ENCODE data around the gene SUPT5H. TPM values are rescaled to one million over a fixed set of nuclear protein-coding genes. Genes with fewer than 3 reads are reported as not detected.
A peak's percentile ranks its signal among the peaks of the same experiment; 100 is the strongest.

Gene SUPT5H
- total and polyA plus RNA-seq, 10 of the 15 experiments (the other 5 are each of a cell fraction or from before 2014, with no cell fraction given), result 27.2 to 194 (median 83.6) TPM

- TF ChIP-seq IRF5 (IDR thresholded peaks at IDR 0.05; ENCODE audit: borderline replicate concordance) (no peak), POLR2AphosphoS5 (IDR thresholded peaks at IDR 0.05; ENCODE audit: low read length) (peak; percentile 60), ZNF217 (IDR thresholded peaks at IDR 0.05) (0 out of 2 replicates have a peak, but pooled peaks have one; percentile 36), DPF2 (IDR thresholded peaks at IDR 0.05) (0 out of 2 replicates have a peak, but pooled peaks have one; percentile 69), PAX8 (IDR thresholded peaks at IDR 0.05) (no peak), CREM (IDR thresholded peaks at IDR 0.05; ENCODE audit: low read depth) (peak; percentile 79), ELK1 (IDR thresholded peaks at IDR 0.05; ENCODE audit: low read depth, low read length) (0 out of 2 replicates have a peak, but pooled peaks have one; percentile 54), SIX5 (IDR thresholded peaks at IDR 0.05; ENCODE audit: low read depth, low read length, severe bottlenecking) (no peak), YBX1 (IDR thresholded peaks at IDR 0.05) (no peak), ZNF207 (IDR thresholded peaks at IDR 0.05; ENCODE audit: borderline replicate concordance) (peak; percentile 80), ZBTB11 (CRISPR knock-in tag; IDR thresholded peaks at IDR 0.05) (no peak), IKZF1 (conservative IDR thresholded peaks at IDR 0.05) (peak; percentile 98), BCL11A (IDR thresholded peaks at IDR 0.05; ENCODE audit: low read depth, low read length) (peak; percentile 63), BACH1 (IDR thresholded peaks at IDR 0.05; ENCODE audit: borderline replicate concordance) (peak; percentile 88), POLR2A (IDR thresholded peaks at IDR 0.05; ENCODE audit: low read depth, low read length) (peak; percentile 64), RELB (IDR thresholded peaks at IDR 0.05; ENCODE audit: low read depth) (peak; percentile 92), CEBPZ (IDR thresholded peaks at IDR 0.05; ENCODE audit: low read depth, low read length) (no peak), POLR2AphosphoS2 (IDR thresholded peaks at IDR 0.05; ENCODE audit: low read depth, low read length) (no peak; the same call in 1 of the 2 replicates)
Measured at GRCh38 chr19:39403331-39404312, 41.8 kb upstream of the SUPT5H start (continued).

Measured in GM12878 (cell line).